Prostate gland (tissue), 2 donors: Measurements from ENCODE around the gene MRPS24.

Source experiments
- CTCF ChIP-seq, 4 experiments: fragments of 200-600 bp in 2 of 4; fragments of 450-650 bp in 2 of 4; sonication (generic) in 2 of 4; IDR thresholded peaks; 1 replicate in 3 of 4; 2 replicates in 1 of 4; pipeline ENCODE4 v1.5.1; 2016 to 2019; ENCODE audit warnings: antibody characterized with exemption in 4 of 4, mild to moderate bottlenecking in 2 of 4, moderate library complexity in 2 of 4
- POLR2A ChIP-seq: fragments of 450-650 bp; IDR thresholded peaks from one replicate; pipeline ENCODE4 v1.6.1; 2016; ENCODE audit warnings: antibody characterized with exemption, mild to moderate bottlenecking

GRCh38 chr7:43850348-43851116 lies 18.8 kb downstream of the MRPS24 start:
- TF ChIP-seq POLR2A (no peak), CTCF (IDR thresholded peaks at IDR 0.05) (no peak)
